ENCODE results near the gene SKI. TPM values are rescaled to one million over a fixed set of nuclear protein-coding genes. Genes with fewer than 3 reads are reported as not detected.

Gene SKI
- total RNA-seq, 1 donor from 2014 or later, result 77.5 TPM

DNA sequence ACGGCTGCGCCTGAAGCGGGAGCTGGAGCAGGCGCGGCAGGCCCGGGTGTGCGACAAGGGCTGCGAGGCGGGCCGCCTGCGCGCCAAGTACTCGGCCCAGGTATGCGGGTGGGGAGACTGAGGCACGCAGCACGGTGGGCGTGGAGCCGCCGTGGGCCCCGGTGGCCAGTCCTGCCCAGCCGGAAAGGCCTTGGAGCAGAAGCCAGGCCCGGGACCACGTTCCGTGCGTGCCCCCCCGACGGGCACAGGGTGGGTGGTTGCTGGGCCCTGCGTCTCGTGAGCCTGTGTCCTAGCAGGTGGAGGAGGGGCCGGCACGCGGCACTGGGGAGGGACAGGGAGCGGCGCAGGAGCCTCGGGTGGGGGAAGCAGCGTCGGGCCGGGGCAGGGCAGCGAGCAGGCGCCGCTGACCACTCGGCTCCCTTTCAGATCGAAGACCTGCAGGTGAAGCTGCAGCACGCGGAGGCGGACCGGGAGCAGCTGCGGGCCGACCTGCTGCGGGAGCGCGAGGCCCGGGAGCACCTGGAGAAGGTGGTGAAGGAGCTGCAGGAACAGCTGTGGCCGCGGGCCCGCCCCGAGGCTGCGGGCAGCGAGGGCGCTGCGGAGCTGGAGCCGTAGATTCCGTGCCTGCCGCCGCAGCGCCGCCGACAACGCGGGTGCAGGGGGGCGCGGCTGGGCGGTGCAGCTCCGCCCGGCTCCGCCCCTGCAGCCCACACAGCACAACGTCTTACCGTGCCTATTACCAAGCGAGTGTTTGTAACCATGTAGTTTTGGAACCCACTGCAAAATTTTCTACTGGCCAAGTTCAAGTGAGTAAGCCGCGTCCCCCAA, 78.2 kb downstream of the SKI start:
- no peak for DNase-seq (ENCODE audit: low spot score)

DNA sequence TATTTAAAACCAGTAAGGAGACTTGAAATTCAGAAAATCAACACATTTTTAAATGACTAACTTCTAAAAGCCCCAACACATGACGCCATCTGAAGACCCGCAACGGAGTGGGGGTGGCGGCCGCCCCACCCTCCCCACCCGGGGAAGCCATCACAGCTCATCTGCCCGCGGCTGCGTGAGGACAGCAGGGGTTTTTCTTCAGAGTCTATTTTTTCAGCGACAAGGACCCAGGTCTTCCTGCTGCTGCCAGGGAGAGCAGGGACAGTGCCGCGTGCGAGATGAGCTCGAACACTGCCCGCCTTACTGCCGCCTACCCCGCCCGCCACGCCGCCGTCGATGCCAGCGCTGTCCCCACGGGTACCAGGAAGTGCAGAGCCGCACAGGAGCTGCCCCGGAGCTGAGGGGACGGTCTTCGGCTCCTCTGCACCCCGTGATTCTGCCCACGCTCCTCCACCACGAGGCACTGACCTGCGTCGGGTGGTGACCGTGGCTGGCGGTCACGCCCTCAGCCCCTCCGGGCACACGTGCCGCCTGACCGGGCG, 79.0 kb downstream of the SKI start:
- no peak for DNase-seq (ENCODE audit: low spot score)

- DNase-seq (ENCODE audit: low spot score), result no peak
Measured at GRCh38 chr1:2307972-2308371, 79.9 kb downstream of the SKI start.

DNA sequence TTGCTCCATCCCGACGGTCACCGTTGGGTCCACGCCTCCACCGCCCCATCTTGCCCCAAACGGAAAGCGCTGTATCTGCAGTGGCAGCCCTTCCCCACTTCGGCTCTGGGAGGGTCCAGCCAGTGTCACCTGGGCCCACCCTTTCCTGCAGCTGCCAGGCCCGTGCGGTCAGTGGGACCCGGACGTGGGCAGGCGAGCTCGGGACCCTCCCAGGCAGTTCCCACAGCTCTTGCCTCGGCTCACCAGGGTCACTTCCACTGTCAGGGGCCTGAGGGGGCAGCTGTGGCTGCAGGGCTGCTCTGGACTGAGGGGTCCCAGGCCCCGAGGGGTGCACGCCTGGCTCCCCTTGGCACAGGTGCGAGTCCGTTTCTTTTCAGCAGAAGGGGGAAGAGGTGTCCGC, 80.7 kb downstream of the SKI start:
- no peak for DNase-seq (ENCODE audit: low spot score)

- DNase-seq (ENCODE audit: low spot score), result no peak
Measured at GRCh38 chr1:2310332-2311183, 82.4 kb downstream of the SKI start.

DNA sequence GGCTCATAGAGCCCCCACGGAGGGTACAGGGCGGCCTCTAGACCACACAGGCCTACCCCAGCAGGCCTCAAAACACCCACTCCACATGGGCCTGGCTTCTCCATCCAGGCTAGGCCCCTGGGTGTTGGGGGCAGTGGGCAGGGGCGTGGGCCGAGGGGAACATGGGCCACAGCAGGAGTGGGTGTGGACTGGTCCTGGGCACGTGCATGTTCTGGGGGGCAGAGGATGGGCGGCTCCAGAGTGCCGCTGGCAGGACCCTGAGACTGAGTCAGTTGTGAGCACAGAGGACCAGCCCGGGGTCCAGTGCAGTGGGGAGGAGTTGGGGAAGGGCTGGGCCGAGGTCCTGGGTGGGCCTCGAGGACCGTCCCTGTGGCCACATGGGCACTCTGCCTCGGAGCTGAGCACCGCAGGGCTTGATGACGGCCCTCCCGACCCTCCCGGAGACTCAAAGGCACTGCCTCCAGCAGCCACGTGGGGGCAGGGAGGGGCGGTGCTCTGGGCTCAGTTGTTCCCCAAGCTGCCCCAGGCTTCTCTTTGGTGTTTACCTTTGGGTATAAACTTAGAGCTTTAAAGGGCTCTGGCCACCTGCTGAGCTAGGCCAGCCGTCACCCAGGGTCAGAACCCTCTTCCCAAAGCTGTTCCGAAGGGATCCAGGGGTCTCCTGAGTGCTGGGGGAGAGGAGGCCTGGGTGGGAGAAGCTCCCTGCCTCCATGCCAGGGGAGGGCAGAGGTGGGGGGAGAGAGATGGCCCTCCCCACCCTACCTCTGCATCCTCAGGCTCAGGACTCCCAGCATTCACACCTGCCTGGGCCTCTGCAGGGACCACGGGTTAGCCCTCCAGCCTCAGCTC, 83.3 kb downstream of the SKI start:
- DNase-seq (ENCODE audit: low spot score), result no peak

- DNase-seq (ENCODE audit: low spot score), result no peak
Measured at GRCh38 chr1:2312160-2312514, 84.0 kb downstream of the SKI start.

DNA sequence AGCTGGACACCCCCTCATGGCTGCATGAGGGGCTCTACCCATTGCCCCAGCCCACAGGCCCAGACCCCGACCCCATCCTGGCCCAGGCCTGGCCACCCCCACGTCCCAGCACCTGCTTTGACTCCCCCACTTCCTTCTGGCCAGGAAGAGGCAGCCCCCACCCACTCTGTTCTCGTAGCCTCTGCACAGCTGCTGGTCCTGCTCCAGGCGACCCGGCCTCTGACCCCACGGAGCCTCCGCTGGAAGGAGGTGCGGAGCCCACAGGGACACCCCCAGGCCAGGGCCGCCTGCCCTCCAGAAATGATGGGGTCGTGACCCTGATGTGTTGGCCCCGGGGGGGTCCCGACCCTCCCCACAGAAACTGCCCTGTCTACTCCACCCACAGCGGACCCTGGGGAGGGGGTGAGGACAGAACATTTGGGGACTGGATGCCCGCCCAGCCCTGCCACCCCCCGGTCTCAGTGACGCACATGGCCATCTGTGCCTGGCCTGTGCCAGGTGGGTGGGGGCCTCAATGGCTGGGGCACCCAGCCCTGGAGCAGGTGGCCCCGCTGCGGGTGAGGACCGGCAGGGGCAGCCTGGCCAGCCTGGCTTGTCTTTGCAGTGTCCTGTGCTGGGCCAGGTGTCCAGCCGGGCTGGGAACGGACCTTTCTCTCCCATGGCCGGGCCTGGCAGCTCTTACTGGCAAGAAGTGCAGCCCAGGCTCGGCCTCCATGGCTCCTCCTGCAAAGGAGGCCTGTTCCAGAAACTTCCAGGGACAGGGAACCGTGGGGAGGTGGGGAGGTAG, 84.6 kb downstream of the SKI start:
- no peak for DNase-seq (ENCODE audit: low spot score)

DNA sequence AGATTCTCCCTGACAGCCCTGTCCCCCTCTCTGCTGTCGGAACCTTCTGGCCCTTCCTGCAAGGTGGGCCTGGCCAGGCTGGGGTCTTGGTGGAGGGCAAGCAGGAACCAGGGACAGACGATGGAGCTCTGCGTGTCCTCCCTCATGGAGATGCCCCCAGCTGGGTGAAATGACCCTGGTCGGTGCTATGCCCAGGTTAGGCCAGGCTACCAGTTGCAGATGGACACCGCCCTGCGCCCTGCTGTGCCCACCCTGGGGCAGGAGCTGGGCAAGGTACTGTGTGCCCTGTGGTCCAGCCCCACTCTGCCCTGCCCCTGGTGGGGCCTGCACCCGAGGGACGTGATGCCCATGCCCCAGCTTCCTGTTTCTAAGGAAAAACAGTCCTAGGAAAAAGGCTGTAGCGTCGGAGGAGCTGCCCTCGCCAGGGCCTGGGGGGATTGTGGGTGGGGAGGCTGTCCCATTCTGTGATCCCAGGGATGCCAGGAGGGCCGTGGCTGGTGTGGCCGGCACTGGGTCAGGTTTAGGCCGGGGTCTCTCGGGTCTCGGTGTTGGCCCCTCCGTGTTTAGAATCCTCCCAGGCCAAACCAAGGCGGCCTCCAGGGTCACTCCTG, 85.6 kb downstream of the SKI start:
- DNase-seq (ENCODE audit: low spot score), result no peak

GRCh38 chr1:2314273-2314802, 86.2 kb downstream of the SKI start:
- no peak for DNase-seq (ENCODE audit: low spot score)

- no peak for DNase-seq (ENCODE audit: low spot score)
Measured at GRCh38 chr1:2314803-2315673, 86.9 kb downstream of the SKI start.

- no peak for DNase-seq (ENCODE audit: low spot score)
Measured at GRCh38 chr1:2315674-2316450, 87.7 kb downstream of the SKI start.

DNA sequence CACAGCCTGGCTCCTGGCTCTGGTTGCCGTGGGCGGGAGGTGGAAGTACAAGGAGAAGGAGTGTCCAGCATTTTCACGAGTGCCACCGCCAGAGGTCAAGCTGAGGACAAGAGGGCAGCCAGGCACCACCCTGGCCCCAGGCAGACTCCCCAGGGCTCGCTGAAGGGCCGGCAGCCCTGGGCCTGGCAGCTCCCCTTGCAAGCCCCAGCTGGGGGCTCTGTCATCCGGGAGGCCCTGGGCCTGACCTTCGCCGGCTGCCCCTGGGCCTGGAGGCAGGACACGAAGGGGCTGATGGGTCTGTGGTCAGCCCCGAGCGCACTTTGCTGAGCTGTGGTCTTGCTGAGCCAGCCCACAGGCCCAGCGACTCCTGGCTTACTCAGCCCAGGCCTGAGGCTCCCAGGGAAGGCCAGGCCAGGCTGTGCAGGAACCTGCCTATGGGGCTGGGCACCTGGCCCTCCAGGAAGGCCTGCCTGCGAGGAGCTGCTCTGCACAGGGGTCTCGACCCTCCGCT, 88.4 kb downstream of the SKI start:
- no peak for DNase-seq (ENCODE audit: low spot score)

GRCh38 chr1:2317230-2318065, 89.3 kb downstream of the SKI start:
- no peak for DNase-seq (ENCODE audit: low spot score)

GRCh38 chr1:2318314-2319278, 90.5 kb downstream of the SKI start:
- DNase-seq (ENCODE audit: low spot score), result no peak

GRCh38 chr1:2319291-2319690, 91.2 kb downstream of the SKI start:
- DNase-seq (ENCODE audit: low spot score), result peak; percentile 45

Measured in ureter (tissue), 1 donor.